A673 (cell line): ENCODE measurements around the gene ZNF3.

Experiments
- EZH2 ChIP-seq: fragments of 200-600 bp; sonication (generic); IDR thresholded peaks from 2 replicates; pipeline ENCODE4 v1.6.1; 2017; ENCODE audit warnings: borderline replicate concordance, low read depth, mild to moderate bottlenecking, mixed read lengths, antibody characterized with exemption, low read length; ENCODE audit not compliant: poor library complexity, severe bottlenecking
- TF ChIP-seq, protein P1 (sequence below): fragments of 300-800, 200-600 bp; sonication (generic); conservative IDR thresholded peaks from 2 replicates; pipeline ENCODE4 v1.5.1; 2017; ENCODE audit warnings: low read depth, mild to moderate bottlenecking, antibody characterized with exemption, low read length, moderate library complexity, mixed read lengths

DNA sequence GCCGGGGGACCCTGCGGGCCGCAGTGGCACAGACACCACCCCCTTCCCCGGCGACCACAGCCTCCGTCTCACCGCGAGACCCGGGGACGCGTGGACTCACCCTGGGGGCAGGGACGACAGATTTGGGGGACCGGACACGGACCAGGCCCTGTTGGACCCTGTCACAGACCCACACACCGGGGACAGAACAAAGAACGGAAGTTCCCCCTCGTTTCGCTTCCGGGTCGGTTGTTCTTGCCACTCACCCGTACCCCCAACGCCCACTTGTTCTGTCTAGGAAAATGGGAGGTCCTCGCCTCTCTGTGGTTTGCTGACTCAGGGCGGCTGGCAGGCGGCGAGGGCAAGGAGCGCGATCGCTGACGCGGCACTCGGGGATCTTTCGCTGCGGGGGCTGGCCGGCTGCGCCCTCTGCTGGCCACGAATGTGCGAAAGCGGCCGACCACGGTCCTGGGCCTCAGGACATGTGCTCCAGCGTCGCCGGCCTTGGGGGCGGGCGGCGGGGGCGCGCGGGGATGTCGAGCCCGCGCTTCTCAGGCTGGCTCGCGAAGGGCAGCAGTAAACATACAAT, at the start of gene ZNF3:
- TF ChIP-seq, protein P1, sequence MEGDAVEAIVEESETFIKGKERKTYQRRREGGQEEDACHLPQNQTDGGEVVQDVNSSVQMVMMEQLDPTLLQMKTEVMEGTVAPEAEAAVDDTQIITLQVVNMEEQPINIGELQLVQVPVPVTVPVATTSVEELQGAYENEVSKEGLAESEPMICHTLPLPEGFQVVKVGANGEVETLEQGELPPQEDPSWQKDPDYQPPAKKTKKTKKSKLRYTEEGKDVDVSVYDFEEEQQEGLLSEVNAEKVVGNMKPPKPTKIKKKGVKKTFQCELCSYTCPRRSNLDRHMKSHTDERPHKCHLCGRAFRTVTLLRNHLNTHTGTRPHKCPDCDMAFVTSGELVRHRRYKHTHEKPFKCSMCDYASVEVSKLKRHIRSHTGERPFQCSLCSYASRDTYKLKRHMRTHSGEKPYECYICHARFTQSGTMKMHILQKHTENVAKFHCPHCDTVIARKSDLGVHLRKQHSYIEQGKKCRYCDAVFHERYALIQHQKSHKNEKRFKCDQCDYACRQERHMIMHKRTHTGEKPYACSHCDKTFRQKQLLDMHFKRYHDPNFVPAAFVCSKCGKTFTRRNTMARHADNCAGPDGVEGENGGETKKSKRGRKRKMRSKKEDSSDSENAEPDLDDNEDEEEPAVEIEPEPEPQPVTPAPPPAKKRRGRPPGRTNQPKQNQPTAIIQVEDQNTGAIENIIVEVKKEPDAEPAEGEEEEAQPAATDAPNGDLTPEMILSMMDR: peak; percentile 98
- no peak for TF ChIP-seq EZH2
